ENCODE results near the gene HBG1. TPM values are rescaled to one million over a fixed set of nuclear protein-coding genes. Genes with fewer than 3 reads are reported as not detected.

The HBG1 gene
- polyA plus RNA-seq, 1 donor (not counting 4 experiments of a cell fraction or from before 2014, with no cell fraction given): 0.30 TPM

DNA sequence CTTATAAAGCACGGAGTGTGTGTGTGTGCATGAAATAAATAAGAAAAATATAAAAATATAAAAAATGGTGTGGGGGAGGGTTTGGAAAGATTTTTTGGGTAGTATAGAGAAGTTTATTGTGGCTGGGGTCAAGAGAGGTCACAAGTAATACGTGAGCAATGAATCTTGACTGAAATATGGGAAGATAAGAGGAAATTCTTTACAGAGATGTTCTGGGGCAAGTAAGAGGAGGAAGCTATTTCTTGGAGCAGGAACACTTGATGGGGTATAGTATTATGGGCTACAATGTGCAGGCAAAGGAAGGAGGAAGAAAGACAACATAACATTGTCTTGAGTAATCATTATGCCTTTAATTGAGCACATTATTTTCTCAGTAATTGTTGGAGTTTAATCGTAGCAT, 17.5 kb downstream of the HBG1 start:
- Histone ChIP-seq H3K27me3 (ENCODE audit: control insufficient read depth, extremely low read depth, insufficient read depth, low read length) (no peaks in the 10 kb centered on the region), H3K36me3 (ENCODE audit: control insufficient read depth in 2 of 2, extremely low read depth in 1 of 2, insufficient read depth in 2 of 2, low read length in 2 of 2) (no peaks in the 10 kb centered on the region), H3K4me1 (ENCODE audit: control insufficient read depth, extremely low read depth, insufficient read depth, low read length) (no peaks in the 10 kb centered on the region), H3K79me2 (ENCODE audit: control insufficient read depth, insufficient read depth, low read length) (no peaks in the 10 kb centered on the region), H4K20me1 (ENCODE audit: control insufficient read depth, extremely low read depth, insufficient read depth, low read length) (no peaks in the 10 kb centered on the region), H3K4me2 (ENCODE audit: control insufficient read depth, extremely low read depth, insufficient read depth, low read depth, low read length) (no peak overlapping the region), H2AFZ (ENCODE audit: control insufficient read depth, low read length) (no peak overlapping the region), H3K4me3 (ENCODE audit: control insufficient read depth in 2 of 3, extremely low read depth in 1 of 3, insufficient read depth in 2 of 3, low read depth in 1 of 3, low read length in 3 of 3) (no peak overlapping the region), H3K9me1 (ENCODE audit: control insufficient read depth, extremely low read depth, insufficient read depth, low read length) (no peaks in the 10 kb centered on the region), H3K9ac (ENCODE audit: control insufficient read depth, extremely low read depth, insufficient read depth, low read length) (no peak overlapping the region), H3K9me3 (ENCODE audit: control insufficient read depth, low read depth, low read length) (no peaks in the 10 kb centered on the region), H3K27ac (ENCODE audit: control insufficient read depth, insufficient read depth, low read length) (no peak overlapping the region)
- no peak for TF ChIP-seq CTCF (optimal IDR thresholded peaks at IDR 0.05 in 1 of 3, IDR thresholded peaks at IDR 0.05 in 1 of 3, conservative IDR thresholded peaks at IDR 0.05 in 1 of 3; ENCODE audit: extremely low read depth in 1 of 3, insufficient read depth in 2 of 3, low read length in 3 of 3)
- no peak for TF ChIP-seq EZH2 (IDR thresholded peaks at IDR 0.05; ENCODE audit: low read length)
- DNase-seq (ENCODE audit: low read depth, low spot score) (no peak), FAIRE-seq (no peak)
- dilution Hi-C loops (cut with MboI; ENCODE audit: extremely low pct_ligation_motif_present, low sequenced_read_pairs): no loop called here

- H3K79me2 ChIP-seq (ENCODE audit: control insufficient read depth, insufficient read depth, low read length): no peaks in the 10 kb centered on the region
- dilution Hi-C loops (cut with MboI; ENCODE audit: extremely low pct_ligation_motif_present, low sequenced_read_pairs): no loop called here
- DNase-seq (ENCODE audit: low read depth, low spot score) (no peak), FAIRE-seq (no peak)
- H3K4me1 ChIP-seq (ENCODE audit: control insufficient read depth, extremely low read depth, insufficient read depth, low read length): no peaks in the 10 kb centered on the region
- no peak overlapping the region for H3K9ac ChIP-seq (ENCODE audit: control insufficient read depth, extremely low read depth, insufficient read depth, low read length)
- H4K20me1 ChIP-seq (ENCODE audit: control insufficient read depth, extremely low read depth, insufficient read depth, low read length): no peaks in the 10 kb centered on the region
- no peak overlapping the region for H3K27ac ChIP-seq (ENCODE audit: control insufficient read depth, insufficient read depth, low read length)
- H3K9me1 ChIP-seq (ENCODE audit: control insufficient read depth, extremely low read depth, insufficient read depth, low read length): no peaks in the 10 kb centered on the region
- no peak overlapping the region for H3K4me2 ChIP-seq (ENCODE audit: control insufficient read depth, extremely low read depth, insufficient read depth, low read depth, low read length)
- TF ChIP-seq CTCF (optimal IDR thresholded peaks at IDR 0.05 in 1 of 3, IDR thresholded peaks at IDR 0.05 in 1 of 3, conservative IDR thresholded peaks at IDR 0.05 in 1 of 3; ENCODE audit: extremely low read depth in 1 of 3, insufficient read depth in 2 of 3, low read length in 3 of 3) (no peak), EZH2 (IDR thresholded peaks at IDR 0.05; ENCODE audit: low read length) (no peak)
- no peak overlapping the region for H3K4me3 ChIP-seq (ENCODE audit: control insufficient read depth in 2 of 3, extremely low read depth in 1 of 3, insufficient read depth in 2 of 3, low read depth in 1 of 3, low read length in 3 of 3)
- no peaks in the 10 kb centered on the region for H3K36me3 ChIP-seq (ENCODE audit: control insufficient read depth in 2 of 2, extremely low read depth in 1 of 2, insufficient read depth in 2 of 2, low read length in 2 of 2)
- no peak overlapping the region for H2AFZ ChIP-seq (ENCODE audit: control insufficient read depth, low read length)
- H3K27me3 ChIP-seq (ENCODE audit: control insufficient read depth, extremely low read depth, insufficient read depth, low read length): no peaks in the 10 kb centered on the region
- H3K9me3 ChIP-seq (ENCODE audit: control insufficient read depth, low read depth, low read length): no peaks in the 10 kb centered on the region
These were observed 18.5 kb downstream of the HBG1 start for GRCh38 chr11:5231111-5231510.
